ENCODE data around the gene TMEM18. TPM values are rescaled to one million over a fixed set of nuclear protein-coding genes. Genes with fewer than 3 reads are reported as not detected.
"Not testable (repeated sequence)": the region's sequence is repeated elsewhere in the genome, so short reads cannot be mapped to it uniquely, and the experiment has no call there.

TMEM18 gene
- total and polyA plus RNA-seq, 11 donors: 7.0 to 20.0 (median 10.5) TPM

DNA sequence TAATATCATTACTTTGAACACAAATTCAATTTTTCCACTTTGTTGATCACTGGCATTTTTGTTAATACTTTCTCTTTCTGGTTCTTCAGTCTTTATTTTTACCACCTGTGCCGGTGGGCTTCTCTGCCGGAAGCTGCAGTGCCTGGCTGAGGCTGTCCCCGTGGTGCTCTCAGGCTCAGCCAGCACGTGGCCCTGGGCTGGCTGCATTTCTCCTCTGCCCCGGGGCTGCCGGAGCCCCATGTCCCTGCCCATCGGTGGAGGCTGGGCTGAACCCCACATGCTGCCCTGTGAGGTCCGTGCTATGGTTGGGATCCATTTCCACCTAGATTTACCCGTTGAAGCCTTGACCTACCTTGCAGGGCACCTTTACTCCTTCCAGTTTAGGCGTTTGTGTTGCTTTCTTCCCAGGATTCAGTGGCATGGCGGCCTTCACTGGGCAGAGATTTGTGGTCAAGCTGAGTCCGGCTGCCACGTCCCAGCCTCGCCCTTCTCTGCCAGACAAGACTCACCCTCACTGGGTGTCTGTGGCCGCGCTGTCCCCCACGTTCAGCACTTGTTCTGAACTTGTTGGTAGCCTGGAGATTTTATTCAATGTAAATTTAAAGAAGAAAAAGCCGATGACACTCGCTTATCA is 12.8 kb upstream of the TMEM18 start:
- Histone ChIP-seq H3K36me3 (no peaks in the 10 kb centered on the region), H3K4me3 (no peak overlapping the region), H3K27me3 (peaks cover 0 to 3% (median 0%) of the 10 kb centered on the region in 9 donors), H3K9me3 (peaks cover 0 to 7% (median 2%) of the 10 kb centered on the region in 12 donors), H3K4me1 (peaks cover 0 to 10% (median 0%) of the 10 kb centered on the region in 12 donors), H3K27ac (no peak overlapping the region)
- DNase-seq: no peak
- intact Hi-C loops (cut with DNase I): no loop called here
- WGBS, 4 donors: 74 to 88% (median 77%) methylated on average over 18 to 19 of the region's 19 CpGs
- no peak for ATAC-seq
- TF ChIP-seq POLR2A (IDR thresholded peaks at IDR 0.05): no peak
- TF ChIP-seq, protein P1, sequence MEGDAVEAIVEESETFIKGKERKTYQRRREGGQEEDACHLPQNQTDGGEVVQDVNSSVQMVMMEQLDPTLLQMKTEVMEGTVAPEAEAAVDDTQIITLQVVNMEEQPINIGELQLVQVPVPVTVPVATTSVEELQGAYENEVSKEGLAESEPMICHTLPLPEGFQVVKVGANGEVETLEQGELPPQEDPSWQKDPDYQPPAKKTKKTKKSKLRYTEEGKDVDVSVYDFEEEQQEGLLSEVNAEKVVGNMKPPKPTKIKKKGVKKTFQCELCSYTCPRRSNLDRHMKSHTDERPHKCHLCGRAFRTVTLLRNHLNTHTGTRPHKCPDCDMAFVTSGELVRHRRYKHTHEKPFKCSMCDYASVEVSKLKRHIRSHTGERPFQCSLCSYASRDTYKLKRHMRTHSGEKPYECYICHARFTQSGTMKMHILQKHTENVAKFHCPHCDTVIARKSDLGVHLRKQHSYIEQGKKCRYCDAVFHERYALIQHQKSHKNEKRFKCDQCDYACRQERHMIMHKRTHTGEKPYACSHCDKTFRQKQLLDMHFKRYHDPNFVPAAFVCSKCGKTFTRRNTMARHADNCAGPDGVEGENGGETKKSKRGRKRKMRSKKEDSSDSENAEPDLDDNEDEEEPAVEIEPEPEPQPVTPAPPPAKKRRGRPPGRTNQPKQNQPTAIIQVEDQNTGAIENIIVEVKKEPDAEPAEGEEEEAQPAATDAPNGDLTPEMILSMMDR (IDR thresholded peaks at IDR 0.05): no peak

DNA sequence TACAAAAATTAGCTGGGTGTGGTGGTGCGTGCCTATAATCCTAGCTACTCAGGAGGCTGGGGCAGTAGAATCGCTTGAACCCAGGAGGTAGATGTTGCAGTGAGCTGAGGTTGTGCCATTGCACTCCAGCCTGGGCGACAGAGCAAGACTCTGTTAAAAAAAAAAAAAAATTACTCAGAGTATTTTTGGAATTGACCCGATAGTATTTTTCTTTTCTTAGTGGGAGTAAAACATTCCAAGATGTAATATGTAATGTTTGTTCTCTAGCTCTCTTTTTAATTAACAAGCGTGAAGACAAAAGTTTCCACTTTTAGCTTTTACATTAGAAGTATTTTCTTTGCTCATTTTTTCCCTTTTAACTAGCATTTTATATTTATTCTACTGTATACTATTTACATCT is 12.0 kb upstream of the TMEM18 start:
- H3K27ac ChIP-seq: no peak overlapping the region
- 54 to 65% (median 61%) methylated on average over 5 of the region's 5 CpGs for WGBS, 4 donors
- H3K36me3 ChIP-seq: no peaks in the 10 kb centered on the region
- intact Hi-C loops (cut with DNase I): no loop called here
- H3K4me3 ChIP-seq: no peak overlapping the region
- TF ChIP-seq, protein P1 (IDR thresholded peaks at IDR 0.05): no peak
- TF ChIP-seq POLR2A (IDR thresholded peaks at IDR 0.05): no peak
- no peak for DNase-seq
- peaks cover 0 to 11% (median 2%) of the 10 kb centered on the region in 12 donors for H3K9me3 ChIP-seq
- no peak for ATAC-seq
- peaks cover 0 to 6% (median 0%) of the 10 kb centered on the region in 12 donors for H3K4me1 ChIP-seq
- H3K27me3 ChIP-seq: peaks cover 0 to 3% (median 0%) of the 10 kb centered on the region in 9 donors

DNA sequence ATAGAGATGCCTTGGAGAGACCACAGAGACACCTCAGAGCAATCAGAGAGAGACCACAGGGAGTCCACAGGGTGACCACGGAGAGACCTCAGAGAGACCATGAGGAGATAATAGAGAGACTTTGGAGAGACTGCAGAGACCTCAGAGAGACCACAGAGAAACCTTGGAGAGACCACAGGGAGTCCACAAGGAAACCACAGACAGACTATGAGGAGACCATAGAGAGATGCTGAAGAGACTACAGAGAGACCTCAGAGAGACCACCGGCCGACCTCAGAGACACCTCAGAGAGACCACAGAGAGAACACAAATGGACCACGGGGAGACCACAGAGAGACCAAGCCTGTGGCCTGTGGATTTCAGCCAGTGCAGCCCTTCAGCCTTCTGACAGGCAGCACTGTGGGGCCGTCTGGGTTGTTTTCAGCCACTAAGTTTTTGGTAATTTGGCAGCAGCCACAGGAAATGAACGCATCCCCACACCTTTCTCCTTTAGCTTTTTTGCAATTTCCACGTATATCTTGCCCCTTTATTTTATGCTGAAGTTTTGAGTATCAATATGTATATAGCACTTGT is 11.4 kb upstream of the TMEM18 start:
- TF ChIP-seq POLR2A (IDR thresholded peaks at IDR 0.05): no peak
- TF ChIP-seq, protein P1 (IDR thresholded peaks at IDR 0.05): no peak
- Histone ChIP-seq H3K27ac (no peak overlapping the region), H3K27me3 (peaks cover 0 to 3% (median 0%) of the 10 kb centered on the region in 9 donors), H3K9me3 (peaks cover 0 to 11% (median 2%) of the 10 kb centered on the region in 12 donors), H3K4me1 (peaks cover 0 to 6% (median 0%) of the 10 kb centered on the region in 12 donors), H3K36me3 (no peaks in the 10 kb centered on the region), H3K4me3 (no peak overlapping the region)
- DNase-seq (no peak), ATAC-seq (no peak)
- WGBS, 4 donors: 67 to 76% (median 75%) methylated on average over 7 of the region's 7 CpGs
- intact Hi-C loops (cut with DNase I): no loop called here

DNA sequence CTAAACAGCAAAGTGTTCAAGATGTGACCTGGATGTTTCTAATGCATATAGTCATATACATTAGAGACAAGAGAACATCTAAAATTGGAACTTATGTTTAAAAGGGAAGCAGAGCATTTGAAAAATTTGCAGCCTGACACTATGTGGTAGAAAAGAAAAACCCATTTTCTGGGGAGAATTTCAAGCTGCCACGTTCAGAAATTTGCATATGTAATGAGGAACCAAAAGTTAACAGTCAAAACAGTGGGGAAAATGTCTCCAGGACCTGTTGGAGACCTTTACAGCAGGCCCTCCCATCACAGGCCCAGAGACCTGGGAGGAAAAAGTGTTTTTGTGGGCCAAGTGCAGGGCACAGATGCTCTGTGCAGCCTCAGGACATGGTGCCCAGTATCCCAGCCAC is 8.2 kb upstream of the TMEM18 start:
- Histone ChIP-seq H3K9me3 (peaks cover 0 to 13% (median 2%) of the 10 kb centered on the region in 12 donors), H3K27ac (no peak overlapping the region), H3K27me3 (peaks cover 0 to 3% (median 0%) of the 10 kb centered on the region in 9 donors), H3K4me3 (no peak overlapping the region), H3K36me3 (no peaks in the 10 kb centered on the region), H3K4me1 (peaks cover 0 to 6% (median 0%) of the 10 kb centered on the region in 12 donors)
- intact Hi-C loops (cut with DNase I): no loop called here
- no peak for TF ChIP-seq POLR2A (IDR thresholded peaks at IDR 0.05)
- TF ChIP-seq, protein P1 (IDR thresholded peaks at IDR 0.05): no peak
- DNase-seq (no peak), ATAC-seq (no peak)
- 33 to 52% (median 47%) methylated on average over 1 of the region's 1 CpG for WGBS, 4 donors

DNA sequence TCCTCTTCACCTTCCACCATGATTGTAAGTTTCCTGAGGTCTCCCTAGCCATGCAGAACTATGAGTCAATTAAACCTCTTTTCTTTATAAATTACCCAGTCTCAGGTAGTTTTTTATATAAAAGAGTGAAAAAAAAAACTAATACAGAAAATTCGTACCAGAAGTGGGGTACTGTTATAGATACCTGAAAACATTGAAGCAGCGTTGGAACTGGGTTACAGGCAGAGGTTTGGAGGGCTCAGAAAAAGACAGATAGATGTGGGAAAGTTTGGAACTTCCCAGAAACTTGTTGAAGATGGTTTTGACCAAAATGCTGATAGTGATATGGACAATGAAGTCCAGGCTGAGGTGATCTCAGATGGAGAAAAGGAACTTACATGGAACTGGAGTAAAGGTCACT is 7.7 kb upstream of the TMEM18 start:
- H3K4me3 ChIP-seq; H3K36me3 ChIP-seq; H3K27ac ChIP-seq; intact Hi-C loops (cut with DNase I); ATAC-seq; DNase-seq; H3K4me1 ChIP-seq; H3K27me3 ChIP-seq: not testable (repeated sequence)
- 81 to 86% (median 83%) methylated on average over 2 of the region's 2 CpGs for WGBS, 4 donors
- H3K9me3 ChIP-seq: peaks cover 0 to 13% (median 2%) of the 10 kb centered on the region in 12 donors

Data from heart left ventricle (tissue), 16 donors.